Gastroesophageal sphincter (tissue), 3 donors: ENCODE results near the gene LYRM7.

Experiments used
- POLR2A ChIP-seq, 2 donors: fragments of 450-650 bp; IDR thresholded peaks; one replicate each; pipeline ENCODE4 v1.6.1; 2017; ENCODE audit warnings: antibody characterized with exemption in 2 of 2, mild to moderate bottlenecking in 2 of 2, moderate library complexity in 1 of 2
- TF ChIP-seq, protein P1 (sequence below), 4 experiments: fragments of 200-600 bp in 2 of 4; fragments of 450-650 bp in 2 of 4; sonication (generic) in 1 of 4; IDR thresholded peaks; one replicate each; pipeline ENCODE4 v1.5.1; 2017 to 2019; ENCODE audit warnings: antibody characterized with exemption in 4 of 4, mild to moderate bottlenecking in 2 of 4, moderate library complexity in 2 of 4

- TF ChIP-seq, protein P1, sequence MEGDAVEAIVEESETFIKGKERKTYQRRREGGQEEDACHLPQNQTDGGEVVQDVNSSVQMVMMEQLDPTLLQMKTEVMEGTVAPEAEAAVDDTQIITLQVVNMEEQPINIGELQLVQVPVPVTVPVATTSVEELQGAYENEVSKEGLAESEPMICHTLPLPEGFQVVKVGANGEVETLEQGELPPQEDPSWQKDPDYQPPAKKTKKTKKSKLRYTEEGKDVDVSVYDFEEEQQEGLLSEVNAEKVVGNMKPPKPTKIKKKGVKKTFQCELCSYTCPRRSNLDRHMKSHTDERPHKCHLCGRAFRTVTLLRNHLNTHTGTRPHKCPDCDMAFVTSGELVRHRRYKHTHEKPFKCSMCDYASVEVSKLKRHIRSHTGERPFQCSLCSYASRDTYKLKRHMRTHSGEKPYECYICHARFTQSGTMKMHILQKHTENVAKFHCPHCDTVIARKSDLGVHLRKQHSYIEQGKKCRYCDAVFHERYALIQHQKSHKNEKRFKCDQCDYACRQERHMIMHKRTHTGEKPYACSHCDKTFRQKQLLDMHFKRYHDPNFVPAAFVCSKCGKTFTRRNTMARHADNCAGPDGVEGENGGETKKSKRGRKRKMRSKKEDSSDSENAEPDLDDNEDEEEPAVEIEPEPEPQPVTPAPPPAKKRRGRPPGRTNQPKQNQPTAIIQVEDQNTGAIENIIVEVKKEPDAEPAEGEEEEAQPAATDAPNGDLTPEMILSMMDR (IDR thresholded peaks at IDR 0.05): no peak
- TF ChIP-seq POLR2A (IDR thresholded peaks at IDR 0.05): no peak
Measured at GRCh38 chr5:131129306-131129705, 41.4 kb upstream of the LYRM7 start.
